Sigmoid colon (tissue), 4 donors: ENCODE results near the gene LRRC2.

Experiments
- CTCF ChIP-seq, 4 experiments: fragments of 450-650 bp in 3 of 4; fragments of 200-600 bp in 1 of 4; IDR thresholded peaks; one replicate each; pipeline ENCODE4 v1.5.1; 2016 to 2019; ENCODE audit warnings: antibody characterized with exemption in 4 of 4, mild to moderate bottlenecking in 3 of 4, moderate library complexity in 2 of 4
- EP300 ChIP-seq, 4 donors: sonication (generic); formaldehyde crosslinking; IDR thresholded peaks; one replicate each; pipeline ENCODE4 v1.6.1; 2017; ENCODE audit warnings: antibody characterized with exemption in 4 of 4
- POLR2AphosphoS5 ChIP-seq, 4 donors: sonication (generic); formaldehyde crosslinking; IDR thresholded peaks; one replicate each; pipeline ENCODE4 v1.6.1; 2017; ENCODE audit warnings: antibody characterized with exemption in 4 of 4

GRCh38 chr3:46485779-46486175, 80.3 kb downstream of the LRRC2 start:
- no peak for TF ChIP-seq CTCF (IDR thresholded peaks at IDR 0.05)
- no peak for TF ChIP-seq EP300 (IDR thresholded peaks at IDR 0.05)
- TF ChIP-seq POLR2AphosphoS5 (IDR thresholded peaks at IDR 0.05) = no peak
